Thymus (tissue), 11 donors: Measurements from ENCODE around the gene SYT12. TPM values are rescaled to one million over a fixed set of nuclear protein-coding genes. Genes with fewer than 3 reads are reported as not detected.

Experiments used
- DNase-seq, 9 donors: peaks; one replicate each; pipeline ENCODE4 v3.0.0-alpha.2; 2013; ENCODE audit warnings: low spot score in 9 of 9, low read depth in 6 of 9, missing footprints in 1 of 9
- H3K27ac ChIP-seq, 2 donors: one replicate each; pipeline ENCODE4 v1.5.1; 2013; ENCODE audit warnings: control low read depth in 1 of 2, low read depth in 1 of 2, low read length in 1 of 2, mild to moderate bottlenecking in 1 of 2, moderate library complexity in 1 of 2
- H3K27me3 ChIP-seq, 2 donors: one replicate each; pipeline ENCODE4 v1.5.1; 2013; ENCODE audit warnings: low read length in 1 of 2; ENCODE audit not compliant: control insufficient read depth in 2 of 2, insufficient read depth in 1 of 2
- H3K36me3 ChIP-seq, 2 donors: one replicate each; pipeline ENCODE4 v1.5.1; 2013; ENCODE audit warnings: low read length in 1 of 2, mild to moderate bottlenecking in 1 of 2, moderate library complexity in 1 of 2; ENCODE audit not compliant: control insufficient read depth in 2 of 2, insufficient read depth in 2 of 2
- H3K4me1 ChIP-seq, 2 donors: one replicate each; pipeline ENCODE4 v1.5.1; 2013; ENCODE audit warnings: low read length in 2 of 2; ENCODE audit not compliant: control insufficient read depth in 2 of 2, insufficient read depth in 2 of 2
- H3K4me3 ChIP-seq, 2 donors: one replicate each; pipeline ENCODE4 v1.5.1; 2013; ENCODE audit warnings: low read length in 2 of 2, control low read depth in 1 of 2, mild to moderate bottlenecking in 1 of 2
- H3K9me3 ChIP-seq, 2 donors: one replicate each; pipeline ENCODE4 v1.5.1; 2013; ENCODE audit warnings: low read length in 1 of 2, mild to moderate bottlenecking in 1 of 2; ENCODE audit not compliant: control insufficient read depth in 2 of 2, insufficient read depth in 1 of 2
- WGBS: extraction: QIAGEN DNeasy Blood & Tissue Kit; methylation state at CpG from one replicate; pipeline ENCODE4 v1.1.7; 2013; 5-methylcytosine and 5-hydroxymethylcytosine counted together
- polyA plus RNA-seq: library from polyadenylated mRNA; stranded (reverse); fragments of 200-250 nt; gene quantifications from one replicate; pipeline ENCODE4 v1.2.3, GENCODE V29; 2013
- total RNA-seq: library from RNA; stranded (reverse); fragments of 120-200 nt; gene quantifications from one replicate; pipeline ENCODE4 v1.2.4, GENCODE V29; 2013
- donor health status: healthy.

SYT12 gene
- total and polyA plus RNA-seq, 2 donors, result 0.09 to 0.68 TPM

- WGBS, result 76% methylated on average over 10 of the region's 10 CpGs
- Histone ChIP-seq H3K4me3 (no peak overlapping the region), H3K4me1 (peaks cover 10 to 14% of the 10 kb centered on the region in 2 donors), H3K27me3 (peaks cover 21 to 81% of the 10 kb centered on the region in 2 donors), H3K36me3 (no peaks in the 10 kb centered on the region), H3K27ac (no peak overlapping the region), H3K9me3 (peaks cover 0 to 2% of the 10 kb centered on the region in 2 donors)
- no peak for DNase-seq
Observed at GRCh38 chr11:67054836-67055523, 32.0 kb downstream of the SYT12 start.

- no peak for DNase-seq
- Histone ChIP-seq H3K4me3 (no peak overlapping the region), H3K36me3 (no peaks in the 10 kb centered on the region), H3K9me3 (peaks cover 0 to 2% of the 10 kb centered on the region in 2 donors), H3K27ac (no peak overlapping the region), H3K4me1 (peaks cover 10 to 14% of the 10 kb centered on the region in 2 donors), H3K27me3 (peaks cover 21 to 80% of the 10 kb centered on the region in 2 donors)
- whole genome bisulfite sequencing, result 55% methylated on average over 17 of the region's 17 CpGs
Observed at GRCh38 chr11:67055812-67056211, 32.9 kb downstream of the SYT12 start.

- H3K9me3 ChIP-seq, result peaks cover 0 to 2% of the 10 kb centered on the region in 2 donors
- peaks cover 10 to 14% of the 10 kb centered on the region in 2 donors for H3K4me1 ChIP-seq
- peaks cover 21 to 80% of the 10 kb centered on the region in 2 donors for H3K27me3 ChIP-seq
- no peaks in the 10 kb centered on the region for H3K36me3 ChIP-seq
- 11% methylated on average over 72 of the region's 72 CpGs for WGBS
- peak within 1 kb of the TSS; percentile 18 to 31 for H3K4me3 ChIP-seq
- no peak within 1 kb of the TSS for H3K27ac ChIP-seq
- DNase-seq, result no peak
Observed at GRCh38 chr11:67056267-67057204, 33.6 kb downstream of the SYT12 start, which contains the start of gene RHOD. TSS of gene RHOD (plus strand) at chr11:67056847. CDS start at chr11:67056903, 56 bp downstream.

DNA sequence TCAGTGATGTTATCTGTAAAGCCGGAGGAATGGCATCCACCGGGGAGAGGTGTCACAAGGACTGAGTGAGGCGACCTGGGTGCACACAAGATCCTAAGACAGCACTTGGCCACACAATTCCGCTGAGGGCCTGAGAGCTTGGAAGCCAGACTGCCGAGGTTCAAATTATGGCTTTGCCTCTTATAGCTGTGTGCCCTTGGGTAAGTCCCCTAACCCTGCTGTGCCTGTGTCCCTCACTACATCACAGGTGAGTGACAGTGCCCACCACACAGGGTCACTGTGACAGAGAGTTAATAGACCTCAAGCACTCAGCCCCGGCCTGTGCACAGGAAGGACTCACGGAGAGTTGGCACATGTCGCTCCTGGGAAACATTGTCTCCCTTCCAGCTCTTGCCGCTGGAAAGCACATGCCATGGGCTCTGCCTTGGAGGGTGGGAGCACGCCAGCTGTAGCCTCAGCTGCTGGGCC is 34.3 kb downstream of the SYT12 start:
- DNase-seq, result no peak
- Histone ChIP-seq H3K36me3 (no peaks in the 10 kb centered on the region), H3K4me3 (no peak overlapping the region), H3K9me3 (no peaks in the 10 kb centered on the region), H3K4me1 (peaks cover 10 to 14% of the 10 kb centered on the region in 2 donors), H3K27me3 (peaks cover 21 to 76% of the 10 kb centered on the region in 2 donors), H3K27ac (no peak overlapping the region)
- 90% methylated on average over 10 of the region's 10 CpGs for WGBS

- 96% methylated on average over 8 of the region's 8 CpGs for WGBS
- no peak overlapping the region for H3K27ac ChIP-seq
- H3K36me3 ChIP-seq, result no peaks in the 10 kb centered on the region
- no peak overlapping the region for H3K4me3 ChIP-seq
- no peak for DNase-seq
- no peaks in the 10 kb centered on the region for H3K9me3 ChIP-seq
- H3K4me1 ChIP-seq, result peaks cover 10 to 14% of the 10 kb centered on the region in 2 donors
- peaks cover 21 to 68% of the 10 kb centered on the region in 2 donors for H3K27me3 ChIP-seq
Observed at GRCh38 chr11:67058506-67058905, 35.6 kb downstream of the SYT12 start.

- no peak for DNase-seq
- 93% methylated on average over 3 of the region's 3 CpGs for WGBS
- peaks cover 10 to 14% of the 10 kb centered on the region in 2 donors for H3K4me1 ChIP-seq
- H3K9me3 ChIP-seq, result no peaks in the 10 kb centered on the region
- peaks cover 21 to 56% of the 10 kb centered on the region in 2 donors for H3K27me3 ChIP-seq
- H3K27ac ChIP-seq, result no peak overlapping the region
- no peaks in the 10 kb centered on the region for H3K36me3 ChIP-seq
- no peak overlapping the region for H3K4me3 ChIP-seq
Observed at GRCh38 chr11:67059671-67060070, 36.7 kb downstream of the SYT12 start.

DNA sequence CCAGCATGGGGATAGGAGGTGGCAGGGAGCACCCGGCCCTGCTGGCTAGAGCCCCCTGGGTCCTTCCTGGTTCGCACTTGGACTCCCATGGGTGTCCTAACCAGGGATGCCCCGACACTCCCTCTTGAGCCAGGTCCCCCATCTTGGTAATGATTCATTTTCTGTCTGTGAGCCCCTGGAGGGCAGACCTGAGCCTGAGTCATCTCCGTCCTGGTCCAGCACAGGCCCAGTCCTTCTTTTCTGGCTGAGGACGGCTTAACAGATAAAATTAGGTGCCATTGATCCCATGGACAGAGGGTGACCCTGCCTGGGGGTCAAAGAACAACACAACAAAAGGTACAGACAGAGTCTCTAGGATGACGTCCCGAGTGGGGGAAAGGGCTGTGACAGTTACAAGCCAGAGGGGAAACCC is 37.2 kb downstream of the SYT12 start:
- peaks cover 21 to 52% of the 10 kb centered on the region in 2 donors for H3K27me3 ChIP-seq
- no peaks in the 10 kb centered on the region for H3K9me3 ChIP-seq
- WGBS, result 92% methylated on average over 7 of the region's 7 CpGs
- no peak overlapping the region for H3K27ac ChIP-seq
- no peaks in the 10 kb centered on the region for H3K36me3 ChIP-seq
- no peak for DNase-seq
- peaks cover 10 to 13% of the 10 kb centered on the region in 2 donors for H3K4me1 ChIP-seq
- H3K4me3 ChIP-seq, result no peak overlapping the region

DNA sequence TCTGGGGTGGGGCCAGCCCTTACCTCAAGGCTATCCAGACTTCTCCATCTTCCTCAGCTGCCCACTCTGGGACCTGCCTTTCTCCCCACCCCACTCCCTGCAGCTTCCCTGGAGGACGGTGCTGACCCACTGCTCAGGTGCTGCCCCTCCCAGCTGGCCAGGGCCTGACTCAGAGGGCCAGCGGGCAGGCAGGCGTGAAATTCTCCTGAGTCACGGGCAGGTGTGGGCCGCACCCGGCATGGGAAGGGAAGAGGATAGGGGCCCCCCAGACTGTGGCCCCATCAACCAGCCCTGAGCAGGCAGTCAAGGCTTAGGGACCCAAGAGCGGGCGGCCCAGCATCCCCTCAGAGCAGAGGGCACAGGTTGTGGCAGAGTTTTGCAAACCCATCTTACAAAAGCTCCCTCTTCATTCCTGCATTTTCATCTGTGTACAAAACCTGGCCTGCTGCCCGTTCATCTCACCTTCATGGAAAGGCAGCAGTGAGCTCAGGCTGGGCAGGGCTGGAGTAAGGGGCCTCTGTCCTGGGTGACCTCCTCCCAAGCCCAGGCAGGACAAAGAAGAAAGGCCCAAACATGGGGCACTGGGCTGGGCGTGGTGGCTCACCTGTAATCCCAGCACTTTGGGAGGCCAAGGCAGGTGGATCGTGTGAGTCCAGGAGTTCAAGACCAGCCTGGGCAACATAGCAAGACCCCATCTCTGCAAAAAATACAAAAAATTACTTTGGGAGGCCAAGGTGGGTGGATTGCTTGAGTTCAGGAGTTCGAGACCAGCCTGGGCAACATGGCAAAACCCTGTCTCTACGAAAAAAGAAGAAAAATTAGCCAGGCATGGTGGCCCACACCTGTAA is 39.8 kb downstream of the SYT12 start:
- 93% methylated on average over 13 of the region's 13 CpGs for WGBS
- Histone ChIP-seq H3K27ac (no peak overlapping the region), H3K36me3 (no peaks in the 10 kb centered on the region)

More for the DNA sequence above, 39.8 kb downstream of the SYT12 start:
- Histone ChIP-seq H3K9me3 (no peaks in the 10 kb centered on the region), H3K27me3 (peaks cover 0 to 28% of the 10 kb centered on the region in 2 donors), H3K4me3 (no peak overlapping the region), H3K4me1 (no peaks in the 10 kb centered on the region)
- DNase-seq, result no peak
